HL-60 (cell line): Measurements from ENCODE around the gene LPAR2.
"Not testable (repeated sequence)": the region's sequence is repeated elsewhere in the genome, so short reads cannot be mapped to it uniquely, and the experiment has no call there.

ENCODE experiments used
- DNase-seq, 2 experiments: peaks; one replicate each; pipeline ENCODE4 v3.0.0-alpha.2; 2010 to 2020; ENCODE audit warnings: low read depth in 1 of 2, low spot score in 1 of 2
- H3K27ac ChIP-seq: fragments of 250-450 bp; sonication (Bioruptor Pico); replicated peaks from 2 replicates; pipeline ENCODE4 v1.5.1; 2020; ENCODE audit warnings: mild to moderate bottlenecking, moderate library complexity
- H3K27me3 ChIP-seq: fragments of 250-450 bp; sonication (Bioruptor Pico); 2 replicates; pipeline ENCODE4 v1.5.1; 2021; ENCODE audit warnings: mild to moderate bottlenecking, moderate library complexity; ENCODE audit not compliant: insufficient read depth, poor library complexity, severe bottlenecking
- H3K4me3 ChIP-seq: replicated peaks from 2 replicates; pipeline ENCODE4 v1.5.1; 2011; ENCODE audit warnings: mild to moderate bottlenecking, control low read depth, low read length; ENCODE audit not compliant: insufficient read depth
- CTCF ChIP-seq: IDR thresholded peaks from one replicate; pipeline ENCODE4 v1.5.1; 2011; ENCODE audit warnings: low read length, control low read depth, inconsistent platforms; ENCODE audit not compliant: insufficient read depth
- GABPA ChIP-seq: IDR thresholded peaks from 2 replicates; pipeline ENCODE4 v1.6.1; 2012; ENCODE audit warnings: low read depth
- POLR2AphosphoS5 ChIP-seq: IDR thresholded peaks from 2 replicates; pipeline ENCODE4 v1.6.1; 2012; ENCODE audit warnings: low read depth
- REST ChIP-seq: IDR thresholded peaks from 2 replicates; pipeline ENCODE4 v1.6.1; 2012; ENCODE audit warnings: low read depth; ENCODE audit not compliant: insufficient replicate concordance
- SPI1 ChIP-seq: IDR thresholded peaks from 2 replicates; pipeline ENCODE4 v1.6.1; 2012; ENCODE audit warnings: low read depth, mild to moderate bottlenecking, borderline replicate concordance

Gene LPAR2

GRCh38 chr19:19613506-19613905, 14.5 kb downstream of the LPAR2 start:
- TF ChIP-seq CTCF (no peak), POLR2AphosphoS5 (no peak), REST (no peak), GABPA (no peak), SPI1 (no peak)
- DNase-seq = no peak
- Histone ChIP-seq H3K27me3 (no peaks in the 10 kb centered on the region), H3K4me3 (no peak overlapping the region), H3K27ac (no peak overlapping the region)

GRCh38 chr19:19610376-19611202, 17.4 kb downstream of the LPAR2 start:
- TF ChIP-seq REST = no peak
- TF ChIP-seq GABPA = no peak
- TF ChIP-seq SPI1 = no peak
- TF ChIP-seq POLR2AphosphoS5 = no peak
- TF ChIP-seq CTCF = no peak

GRCh38 chr19:19606686-19607085, 21.3 kb downstream of the LPAR2 start:
- H3K27me3 ChIP-seq, H3K27ac ChIP-seq, H3K4me3 ChIP-seq, DNase-seq: not testable (repeated sequence)

More at GRCh38 chr19:19610376-19611202, 17.4 kb downstream of the LPAR2 start:
- Histone ChIP-seq H3K27ac (no peak overlapping the region), H3K4me3 (no peak overlapping the region), H3K27me3 (no peaks in the 10 kb centered on the region)
- no peak for DNase-seq

GRCh38 chr19:19606021-19606420, 22.0 kb downstream of the LPAR2 start:
- no peak overlapping the region for H3K4me3 ChIP-seq
- no peaks in the 10 kb centered on the region for H3K27me3 ChIP-seq
- DNase-seq = no peak
- TF ChIP-seq CTCF (no peak), REST (no peak), POLR2AphosphoS5 (no peak), GABPA (no peak), SPI1 (no peak)
- H3K27ac ChIP-seq = no peak overlapping the region
